ENCODE results near the gene MAPKAPK2.

- no peak for TF ChIP-seq POLR2A (IDR thresholded peaks at IDR 0.05)
- TF ChIP-seq CTCF (IDR thresholded peaks at IDR 0.05 in 4 of 5, conservative IDR thresholded peaks at IDR 0.05 in 1 of 5): no peak
Observed at GRCh38 chr1:206682111-206682510, 2.6 kb upstream of the MAPKAPK2 start.
